Urothelium cell line (cell line): ENCODE data around the gene CHKA.

Source experiments
- DNase-seq: peaks from one replicate; pipeline ENCODE4 v3.0.0; 2011; ENCODE audit warnings: low spot score, mixed read lengths
- FAIRE-seq: peaks from 2 replicates; lab custom pipeline; 2011; peaks lifted over from hg19 to GRCh38; lab: Jason Lieb, UNC

The CHKA gene

DNA sequence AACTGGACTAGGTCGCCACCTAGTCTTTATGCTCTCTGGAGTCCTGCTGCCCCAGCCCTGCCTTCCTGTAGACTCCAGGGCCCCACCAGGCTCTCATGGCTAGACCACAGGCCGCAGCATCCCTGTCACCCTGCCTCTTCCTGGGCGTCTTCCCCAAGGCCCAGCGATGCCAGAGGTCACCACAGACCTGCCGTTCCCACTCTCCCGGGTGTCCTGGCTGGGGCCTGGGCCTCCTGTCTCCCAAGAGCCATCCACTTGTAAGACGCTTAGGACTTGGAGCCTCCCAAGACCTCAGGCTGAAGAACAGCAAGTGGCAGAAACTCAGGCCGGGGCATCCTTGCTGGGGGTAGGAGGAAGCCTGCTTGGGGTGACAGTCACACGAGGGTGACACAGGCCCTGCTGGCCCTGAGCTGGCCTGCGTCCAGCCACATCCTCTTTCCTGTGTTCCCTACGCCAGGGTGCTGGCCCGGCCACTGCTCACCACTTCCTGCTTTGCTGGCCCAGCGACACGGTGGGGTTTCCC lies 84.4 kb downstream of the CHKA start:
- no peak for FAIRE-seq
- no peak for DNase-seq

DNA sequence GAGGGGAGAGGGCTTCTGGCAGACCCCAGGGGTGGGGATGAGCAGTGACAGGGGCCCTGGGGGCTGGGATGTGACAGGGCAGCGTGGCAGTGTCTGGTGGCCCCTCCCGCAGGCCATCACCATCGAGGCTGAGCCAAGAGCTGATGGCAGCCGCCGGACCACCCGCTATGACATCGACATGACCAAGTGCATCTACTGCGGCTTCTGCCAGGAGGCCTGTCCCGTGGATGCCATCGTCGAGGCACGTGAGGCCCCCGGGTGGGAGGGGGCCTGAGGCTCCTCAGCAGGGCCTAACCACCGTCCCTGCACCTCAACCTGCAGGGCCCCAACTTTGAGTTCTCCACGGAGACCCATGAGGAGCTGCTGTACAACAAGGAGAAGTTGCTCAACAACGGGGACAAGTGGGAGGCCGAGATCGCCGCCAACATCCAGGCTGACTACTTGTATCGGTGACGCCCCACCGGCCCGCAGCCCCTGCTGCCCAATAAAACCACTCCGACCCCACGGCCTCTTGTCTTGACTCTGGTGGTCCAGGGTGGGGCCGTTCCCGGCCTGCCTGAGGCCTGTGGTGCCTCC lies 85.0 kb downstream of the CHKA start:
- DNase-seq, result no peak
- no peak for FAIRE-seq

DNA sequence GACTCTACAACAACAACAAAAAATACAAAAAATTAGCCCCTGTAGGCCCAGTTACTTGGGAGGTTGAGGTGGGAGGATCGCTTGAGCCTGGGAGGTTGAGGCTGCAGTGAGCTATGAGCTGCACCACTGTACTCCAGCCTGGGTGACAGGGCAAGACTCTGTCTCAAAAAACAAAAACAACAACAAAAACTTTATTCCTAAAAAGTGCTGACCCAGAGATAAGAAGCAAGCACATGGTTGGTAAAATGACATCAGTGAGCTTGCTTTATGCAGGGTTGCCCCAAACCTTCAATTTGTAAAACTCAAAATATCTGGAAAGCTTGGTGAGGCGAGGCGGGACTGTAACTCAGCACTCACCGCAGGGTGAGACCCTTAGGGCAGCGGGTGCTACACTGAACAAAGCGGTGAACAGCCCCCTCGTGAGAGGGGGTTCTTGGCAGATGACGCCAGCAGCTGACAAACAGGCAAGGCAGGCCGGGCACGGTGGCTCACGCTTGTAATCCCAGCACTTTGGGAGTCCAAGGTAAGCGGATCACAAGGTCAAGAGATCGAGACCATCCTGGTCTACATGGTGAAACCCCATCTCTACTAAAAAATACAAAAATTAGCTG lies 85.8 kb downstream of the CHKA start:
- no peak for DNase-seq
- no peak for FAIRE-seq

DNA sequence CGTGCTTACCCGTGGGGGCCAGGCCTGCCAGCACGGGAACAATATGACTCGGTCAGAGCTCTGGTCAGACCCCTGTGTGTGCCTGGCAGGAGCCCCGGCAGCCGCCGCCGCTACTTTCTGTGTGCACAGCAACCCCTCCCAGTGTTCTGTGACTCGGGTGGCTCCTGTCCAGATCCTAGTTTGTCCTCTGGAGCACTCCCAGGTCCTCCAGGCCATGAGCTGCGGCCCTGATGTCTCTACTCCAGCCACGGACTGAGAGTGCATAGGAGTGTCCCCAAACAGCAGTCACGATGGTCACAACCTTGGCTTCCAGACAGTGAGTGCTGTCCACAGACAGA lies 87.5 kb downstream of the CHKA start:
- no peak for DNase-seq

DNA sequence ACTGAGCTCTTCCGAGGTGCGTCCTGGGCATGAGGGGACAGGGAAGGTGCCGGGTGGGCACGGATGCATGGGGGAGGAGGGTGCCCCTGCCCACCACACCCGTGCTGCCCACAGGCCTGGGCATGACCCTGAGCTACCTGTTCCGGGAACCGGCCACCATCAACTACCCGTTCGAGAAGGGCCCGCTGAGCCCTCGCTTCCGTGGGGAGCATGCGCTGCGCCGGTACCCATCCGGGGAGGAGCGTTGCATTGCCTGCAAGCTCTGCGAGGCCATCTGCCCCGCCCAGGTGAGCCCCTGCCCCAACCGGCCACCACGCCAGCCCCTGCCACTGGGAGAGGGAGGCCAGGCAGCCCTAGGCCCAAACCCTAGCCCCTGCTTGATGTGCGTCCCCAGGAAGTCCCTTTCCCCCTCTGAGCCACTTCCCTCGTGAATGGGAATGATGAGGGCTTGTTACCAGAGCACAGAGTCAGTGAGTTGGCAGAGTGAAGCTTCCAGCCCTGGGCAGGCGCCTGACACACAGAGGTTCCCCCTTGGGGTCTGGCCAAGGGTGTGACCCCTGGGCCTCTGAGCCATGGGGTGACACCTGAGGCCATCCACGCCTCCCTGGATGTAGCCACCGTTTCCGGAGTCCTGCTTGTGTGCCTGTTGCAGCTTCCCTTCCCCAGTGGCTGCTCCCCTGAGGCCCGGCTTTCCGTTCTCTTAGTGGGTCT lies 88.0 kb downstream of the CHKA start:
- DNase-seq (no peak), FAIRE-seq (no peak)

More for the DNA sequence above, 87.5 kb downstream of the CHKA start:
- no peak for FAIRE-seq

DNA sequence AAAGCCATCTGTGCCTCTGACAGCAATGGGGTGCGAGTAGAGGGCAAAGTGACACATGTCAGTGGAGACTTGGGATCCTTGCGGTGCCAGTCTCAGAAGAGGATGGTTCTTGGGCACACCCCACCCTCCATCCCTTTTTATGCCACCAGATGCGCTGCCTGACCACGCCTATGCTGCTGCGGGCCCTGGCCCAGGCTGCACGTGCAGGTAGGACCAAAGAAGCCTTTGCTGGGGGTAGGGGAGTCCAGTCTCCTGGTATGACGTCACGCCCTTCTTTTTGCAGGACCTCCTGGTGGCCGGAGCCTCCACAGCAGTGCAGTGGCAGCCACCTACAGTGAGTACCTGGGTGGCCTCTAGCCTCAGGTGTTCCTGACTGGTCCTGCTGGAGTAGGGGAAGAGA lies 89.2 kb downstream of the CHKA start:
- FAIRE-seq (no peak), DNase-seq (no peak)

DNA sequence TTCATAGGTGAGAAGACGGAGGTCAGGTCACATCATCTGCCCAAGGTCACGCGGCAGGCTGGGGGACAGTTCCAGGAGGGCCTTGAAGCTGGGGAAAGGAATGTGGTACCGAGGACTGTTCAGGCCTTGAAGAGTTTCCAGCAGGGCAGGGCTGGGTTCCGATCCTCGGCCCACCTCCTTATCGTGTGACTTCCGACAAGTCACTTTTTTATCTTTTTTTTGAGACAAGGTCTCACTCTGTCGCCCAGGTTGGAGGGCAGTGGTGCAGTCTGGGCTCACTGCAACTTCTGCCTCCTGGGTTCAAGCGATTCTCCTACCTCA lies 90.1 kb downstream of the CHKA start:
- FAIRE-seq (no peak), DNase-seq (no peak)

DNA sequence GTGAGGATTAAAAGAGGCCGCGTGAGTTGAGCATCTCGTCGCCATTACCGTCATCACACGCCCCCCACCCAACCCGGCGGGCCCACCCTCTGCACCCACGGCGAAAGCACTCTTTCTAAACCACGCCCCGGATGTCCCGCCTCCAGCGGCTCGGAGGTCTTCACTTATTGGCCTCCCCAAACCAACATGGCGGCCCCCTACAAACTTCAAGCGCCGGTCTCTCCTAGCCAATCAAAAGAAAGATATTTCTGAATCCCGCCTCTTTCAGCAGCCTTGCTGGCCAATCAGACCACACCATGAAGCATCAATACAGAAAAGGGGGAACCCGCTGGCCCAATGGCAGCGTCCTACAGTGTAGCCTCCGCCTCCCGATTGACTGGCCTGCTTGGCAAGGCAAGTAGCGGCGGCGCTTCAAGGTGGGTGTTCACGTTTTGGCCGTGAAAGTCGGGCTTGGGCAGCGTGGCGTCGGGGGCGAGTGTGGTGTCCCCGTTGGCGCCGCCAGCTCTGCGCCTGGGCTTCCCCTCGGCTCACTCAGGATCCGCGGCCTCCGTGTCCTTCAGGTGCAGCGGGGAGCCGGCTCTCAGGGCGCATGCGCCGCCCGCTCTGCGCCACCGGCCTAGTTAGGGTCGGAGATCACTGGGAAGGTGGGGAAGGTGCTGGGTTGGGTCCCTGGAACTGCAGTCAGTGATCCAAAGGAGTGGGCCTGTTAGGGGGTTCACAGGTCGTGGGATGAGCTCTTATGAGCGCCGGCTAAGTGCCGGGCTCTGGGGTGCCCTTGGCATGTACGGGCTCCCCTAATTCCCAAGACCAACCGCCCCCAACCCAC lies 90.7 kb downstream of the CHKA start, which contains the start of gene NDUFS8:
TSS of gene NDUFS8 (plus strand) at position 364 of the 826 bp plus-strand sequence. CDS start 1,471 bp downstream, outside the sequence.
- FAIRE-seq (peak; percentile 30), DNase-seq (peak; percentile 98)

DNA sequence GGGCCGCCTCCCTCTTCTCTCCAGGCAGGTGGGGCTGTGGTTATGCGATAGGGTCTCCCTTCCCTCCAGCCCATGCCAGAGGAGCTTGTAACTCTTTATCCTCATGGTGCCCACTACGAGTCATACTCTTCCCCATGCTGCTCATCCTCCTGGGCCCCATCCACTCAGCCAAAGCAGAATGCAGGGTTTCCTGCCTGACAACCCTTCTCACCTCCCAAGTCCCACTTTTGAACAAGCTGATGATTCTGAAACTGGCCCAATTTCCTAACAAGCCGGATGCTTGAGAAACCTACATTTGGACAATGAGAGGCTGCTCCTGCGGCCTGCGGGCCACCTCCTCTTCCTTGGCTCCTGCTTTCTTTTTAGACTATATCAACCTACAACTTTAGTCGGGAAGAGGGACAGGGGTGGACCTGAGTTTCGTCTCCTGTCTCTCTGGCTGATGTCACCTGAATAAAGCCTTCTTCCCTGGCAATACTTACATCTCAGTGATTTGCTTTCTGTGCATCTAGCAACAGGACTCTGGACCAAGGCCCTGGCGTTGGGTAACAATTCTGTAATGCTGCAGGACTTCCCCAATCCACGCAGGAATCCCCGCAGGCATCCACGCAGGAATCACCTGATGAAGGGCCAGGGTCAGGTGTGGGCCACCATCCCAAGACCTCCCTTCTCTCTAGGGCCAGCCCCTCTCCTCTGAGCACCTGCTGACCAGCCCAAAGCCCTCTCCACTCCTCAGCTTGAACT lies 92.2 kb downstream of the CHKA start:
- DNase-seq, result no peak
- no peak for FAIRE-seq

DNA sequence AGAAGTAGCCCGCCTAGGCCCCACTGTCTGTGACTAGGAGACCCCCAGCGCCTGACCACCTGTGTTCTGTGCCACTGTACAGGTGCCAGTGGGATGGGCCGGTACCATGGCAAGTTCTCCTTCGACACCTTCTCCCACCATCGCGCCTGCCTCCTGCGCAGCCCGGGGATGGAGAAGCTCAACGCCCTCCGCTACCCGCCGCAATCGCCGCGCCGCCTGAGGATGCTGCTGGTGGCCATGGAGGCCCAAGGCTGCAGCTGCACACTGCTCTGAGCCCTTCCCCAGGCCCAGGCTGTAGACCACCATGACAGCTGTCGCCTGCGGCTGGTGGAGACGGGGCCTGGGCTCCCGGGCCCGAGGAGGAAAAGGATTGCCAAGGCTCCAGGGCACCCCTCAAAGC lies 93.5 kb downstream of the CHKA start:
- DNase-seq (no peak), FAIRE-seq (peak; percentile 20)

DNA sequence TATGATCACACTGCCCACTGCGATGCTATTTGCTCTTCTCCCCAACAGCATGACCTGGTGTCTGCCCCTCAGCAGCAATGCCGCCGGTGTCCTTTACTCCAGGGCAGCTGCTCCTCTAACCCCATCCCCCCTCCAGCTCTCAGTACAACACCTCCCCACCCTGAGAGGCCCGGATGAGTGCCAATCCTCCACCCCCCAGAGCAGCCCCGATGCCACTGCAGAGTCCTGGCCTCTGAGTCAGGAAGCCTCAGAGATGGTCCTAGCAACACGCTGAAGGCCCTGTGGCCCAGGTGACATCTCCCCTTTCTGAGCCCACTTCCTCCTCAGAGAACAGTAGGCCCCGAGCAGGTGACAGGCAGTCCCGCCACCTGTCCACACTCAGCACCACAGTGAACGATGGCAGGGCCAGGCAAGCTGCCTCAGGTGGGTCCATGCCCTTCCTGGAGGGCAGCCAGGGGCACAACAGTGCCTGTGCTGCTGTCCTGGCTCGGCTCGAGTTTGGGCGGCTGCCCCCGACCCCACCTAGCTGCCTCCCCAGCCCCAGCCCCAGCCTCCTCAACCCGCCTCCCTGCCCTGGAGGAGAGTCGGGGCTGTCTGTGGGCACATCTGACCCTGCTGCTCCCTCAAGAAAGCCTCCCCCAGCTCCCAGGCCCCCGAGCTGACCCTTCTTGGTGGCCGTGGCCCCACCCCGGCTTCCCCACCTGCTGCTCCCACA lies 94.6 kb downstream of the CHKA start:
- DNase-seq (no peak), FAIRE-seq (peak; percentile 32)

DNA sequence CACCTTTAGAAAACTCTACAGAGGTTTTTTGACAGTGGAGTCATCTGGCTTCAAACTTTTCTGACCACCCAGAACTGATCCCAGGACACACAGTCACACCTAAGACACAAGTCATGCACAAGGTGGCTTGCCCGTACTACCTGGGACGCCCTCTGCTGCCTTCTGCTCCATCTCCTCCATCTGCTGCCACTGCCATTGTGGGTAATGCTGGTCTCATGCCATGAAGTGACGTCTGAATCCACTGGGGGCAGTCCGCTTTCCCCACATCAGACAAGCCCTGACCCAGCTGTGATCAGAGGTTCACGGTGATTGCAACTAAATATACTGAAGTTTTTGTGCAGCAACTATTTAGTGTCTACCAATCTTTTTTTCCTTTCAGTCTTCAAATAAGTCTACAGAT lies 96.1 kb downstream of the CHKA start:
- DNase-seq (no peak), FAIRE-seq (no peak)

DNA sequence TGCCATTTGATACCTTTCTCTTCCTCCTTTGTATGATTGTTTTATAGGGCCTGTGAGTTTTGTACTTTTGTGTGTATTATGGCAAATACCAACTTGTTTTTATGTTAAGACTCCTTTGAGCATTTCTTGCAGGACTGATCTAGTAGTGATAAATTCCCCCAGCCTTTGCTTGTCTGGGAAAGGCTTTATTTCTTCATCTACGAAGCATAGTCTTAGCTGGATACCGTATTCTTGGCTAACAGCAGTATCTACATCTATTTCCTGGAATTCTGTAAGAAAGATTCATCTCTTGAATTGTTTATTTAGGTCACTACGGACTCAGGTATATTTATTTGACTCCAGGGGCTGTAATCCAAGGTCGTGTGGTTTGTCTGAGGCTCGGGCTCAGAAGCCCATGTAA lies 96.7 kb downstream of the CHKA start:
- no peak for FAIRE-seq

DNA sequence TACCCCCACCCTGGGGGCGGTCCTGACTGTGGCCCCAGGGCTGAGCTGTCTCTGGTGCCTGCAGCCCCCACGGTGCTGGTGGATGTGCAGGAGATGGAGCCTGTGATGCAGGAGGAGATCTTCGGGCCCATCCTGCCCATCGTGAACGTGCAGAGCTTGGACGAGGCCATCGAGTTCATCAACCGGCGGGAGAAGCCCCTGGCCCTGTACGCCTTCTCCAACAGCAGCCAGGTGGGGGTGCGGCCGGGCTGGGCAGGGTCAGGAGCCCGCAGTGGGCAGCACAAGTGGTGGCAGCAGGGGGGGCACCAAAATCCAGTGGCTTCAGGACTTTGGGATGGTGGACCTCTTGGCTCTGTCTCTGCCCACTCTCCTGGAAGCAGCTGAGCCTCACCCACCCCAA lies 98.7 kb downstream of the CHKA start:
- no peak for FAIRE-seq
- no peak for DNase-seq

More for the DNA sequence above, 96.7 kb downstream of the CHKA start:
- DNase-seq, result no peak

DNA sequence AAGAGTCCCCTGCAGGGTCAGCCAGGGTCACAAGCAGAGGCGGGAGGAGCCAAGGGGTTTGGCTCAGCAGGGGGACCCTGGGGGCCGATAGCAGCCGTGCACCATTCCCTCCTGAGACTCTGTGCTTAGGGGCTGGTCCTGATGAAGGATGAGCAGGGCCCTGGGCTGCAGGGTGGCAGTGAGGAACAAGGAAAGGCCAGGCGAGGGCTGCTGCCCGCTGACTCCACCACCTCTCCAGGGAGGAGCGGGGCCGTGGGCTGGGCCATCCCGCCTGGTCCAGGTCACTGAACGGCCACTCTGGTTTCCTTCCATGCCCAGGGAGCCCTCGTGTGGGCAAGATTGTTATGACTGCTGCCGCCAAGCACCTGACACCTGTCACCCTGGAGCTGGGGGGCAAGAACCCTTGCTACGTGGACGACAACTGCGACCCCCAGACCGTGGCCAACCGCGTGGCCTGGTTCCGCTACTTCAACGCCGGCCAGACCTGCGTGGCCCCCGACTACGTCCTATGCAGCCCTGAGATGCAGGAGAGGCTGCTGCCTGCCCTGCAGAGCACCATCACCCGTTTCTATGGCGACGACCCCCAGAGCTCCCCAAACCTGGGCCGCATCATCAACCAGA lies 99.9 kb downstream of the CHKA start:
- DNase-seq, result no peak

DNA sequence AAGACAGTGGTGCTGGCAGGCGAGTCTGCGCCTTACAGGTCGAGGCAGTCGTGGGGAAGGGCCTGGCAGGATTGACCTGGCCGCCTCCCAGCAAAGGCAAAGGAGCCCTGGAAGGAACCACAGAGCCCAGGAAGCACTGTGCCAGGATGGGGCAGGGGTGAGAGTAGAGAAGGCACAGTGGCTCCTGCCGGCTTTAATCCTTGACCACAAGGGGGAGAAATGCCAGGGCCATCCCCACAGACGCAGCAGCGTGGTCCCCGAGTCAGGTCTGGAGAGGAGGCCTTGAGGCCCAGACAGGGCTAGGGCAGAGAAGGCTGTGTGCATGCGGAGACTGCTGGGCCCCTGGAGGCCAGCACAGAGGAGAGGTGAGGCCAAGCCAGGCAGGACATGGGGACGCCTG lies 100.6 kb downstream of the CHKA start:
- FAIRE-seq, result no peak

More for the DNA sequence above, 99.9 kb downstream of the CHKA start:
- FAIRE-seq, result no peak

DNA sequence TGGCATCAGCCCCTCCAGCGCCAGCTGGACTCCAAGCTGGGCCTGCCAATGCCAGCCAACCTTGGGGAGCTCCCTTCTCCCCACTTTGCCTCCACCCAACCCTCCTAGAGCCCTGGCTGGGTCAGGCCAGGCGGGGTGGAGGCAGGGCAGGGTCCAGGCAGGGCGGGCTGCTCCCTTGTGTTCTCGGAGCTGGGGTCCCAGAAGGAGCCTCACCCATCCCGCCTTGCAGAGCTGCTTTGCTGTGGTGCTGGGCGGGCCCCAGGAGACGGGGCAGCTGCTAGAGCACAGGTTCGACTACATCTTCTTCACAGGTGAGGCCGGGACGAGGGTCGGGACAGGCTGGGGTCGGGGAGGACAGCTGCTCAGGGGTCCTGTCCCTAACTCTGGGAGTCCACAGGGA lies 101.7 kb downstream of the CHKA start:
- FAIRE-seq (no peak), DNase-seq (no peak)

More for the DNA sequence above, 100.6 kb downstream of the CHKA start:
- no peak for DNase-seq

DNA sequence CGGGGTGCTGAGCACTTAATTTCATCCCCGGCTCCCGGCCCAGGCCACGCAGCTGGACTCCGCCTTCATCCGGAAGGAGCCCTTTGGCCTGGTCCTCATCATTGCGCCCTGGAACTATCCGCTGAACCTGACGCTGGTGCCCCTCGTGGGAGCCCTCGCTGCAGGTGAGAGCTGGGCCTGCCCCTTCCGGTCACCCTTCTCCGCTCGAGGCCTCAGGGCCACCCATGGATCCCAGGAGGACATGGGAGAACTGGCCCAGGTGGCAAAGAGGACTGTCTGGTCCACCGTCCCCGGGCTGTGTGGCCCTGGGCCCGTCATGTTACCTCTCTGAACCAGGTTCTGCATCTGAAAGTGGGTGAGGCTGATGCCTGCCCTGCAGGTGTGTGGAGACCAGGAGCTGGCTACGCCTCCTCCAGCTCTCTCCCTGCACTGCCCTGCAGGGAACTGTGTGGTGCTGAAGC lies 102.4 kb downstream of the CHKA start:
- no peak for FAIRE-seq
- DNase-seq, result no peak

DNA sequence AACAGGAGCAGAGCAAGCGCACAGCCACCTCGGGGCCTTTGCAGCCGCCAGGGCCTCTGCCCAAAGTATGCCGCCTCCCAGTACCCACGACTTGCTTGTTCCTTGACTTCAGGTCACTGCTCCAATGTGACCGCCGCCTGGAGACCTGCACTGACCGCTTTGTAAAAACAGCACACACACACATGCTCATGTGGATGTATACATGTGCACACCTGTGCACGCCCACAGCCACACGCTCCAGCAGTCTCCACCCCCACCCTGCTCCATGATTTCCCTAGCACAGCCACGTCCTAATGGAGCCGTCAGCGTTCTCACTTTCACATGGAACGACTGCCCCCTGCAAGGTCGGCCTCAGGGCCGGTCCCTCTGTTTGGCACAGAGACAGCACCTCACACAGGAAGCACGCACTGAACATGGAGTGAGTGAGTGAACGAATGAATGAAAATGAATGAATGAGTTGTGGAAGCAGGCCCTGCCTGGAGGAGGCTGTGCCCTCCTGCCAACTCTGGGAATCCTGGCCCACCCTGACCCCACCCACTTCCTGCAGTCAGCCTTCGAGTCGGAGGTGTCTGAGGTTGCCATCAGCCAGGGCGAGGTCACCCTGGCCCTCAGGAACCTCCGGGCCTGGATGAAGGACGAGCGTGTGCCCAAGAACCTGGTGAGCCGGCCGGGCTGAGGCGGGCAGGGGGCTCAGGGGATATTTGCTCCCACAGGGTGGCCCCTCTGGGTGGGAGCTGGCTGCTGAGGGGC lies 103.0 kb downstream of the CHKA start:
- DNase-seq, result no peak
- FAIRE-seq, result no peak
